Caco-2 (cell line): ENCODE results near the gene INPP5E. TPM values are rescaled to one million over a fixed set of nuclear protein-coding genes. Genes with fewer than 3 reads are reported as not detected.

Experiments used
- BruUV-seq: library from RNA; stranded (reverse); fragments of 400-500 nt; replicated peaks from 2 replicates; lab custom pipeline; 2021; lab: Mats Ljungman, UMichigan
- CTCF ChIA-PET: fragments of 300-600 bp; sonication (Branson Sonifier 250); formaldehyde crosslinking; loops from one replicate; lab custom pipeline; 2022; ENCODE audit warnings: antibody characterized with exemption; lab: Charles Lee
- POLR2A ChIA-PET: fragments of 300-600 bp; sonication (Branson Sonifier 250); formaldehyde crosslinking; loops from one replicate; lab custom pipeline; 2022; ENCODE audit warnings: antibody characterized with exemption; lab: Charles Lee
- DNase-seq, 2 experiments: peaks; one replicate each; pipeline versions ENCODE4 v3.0.0 to v3.0.0-alpha.2; 2020 to 2022
- H3K27me3 ChIP-seq: replicated peaks from 2 replicates; pipeline ENCODE4 v1.6.0; 2011; ENCODE audit warnings: low read length; ENCODE audit not compliant: control insufficient read depth, insufficient read depth
- H3K36me3 ChIP-seq: 2 replicates; pipeline ENCODE4 v1.5.1; 2011; ENCODE audit warnings: low read length; ENCODE audit not compliant: control insufficient read depth, insufficient read depth
- H3K4me1 ChIP-seq: fragments of 250-450 bp; sonication (Bioruptor Pico); 2 replicates; pipeline ENCODE4 v1.5.1; 2020; ENCODE audit warnings: mild to moderate bottlenecking
- H3K4me3 ChIP-seq: 2 replicates; pipeline ENCODE4 v1.5.1; 2011; ENCODE audit warnings: low read depth, mild to moderate bottlenecking, control low read depth, low read length
- H3K9me3 ChIP-seq: fragments of 250-450 bp; sonication (Bioruptor Pico); 2 replicates; pipeline ENCODE4 v1.5.1; 2020; ENCODE audit warnings: mild to moderate bottlenecking, moderate library complexity
- H3K27ac Mint-ChIP-seq: one replicate; pipeline ENCODE4 v1.8.0; 2022; ENCODE audit warnings: mixed read lengths; ENCODE audit not compliant: unreplicated experiment
- H3K27me3 Mint-ChIP-seq: one replicate; pipeline ENCODE4 v1.8.0; 2022; ENCODE audit warnings: mixed read lengths; ENCODE audit not compliant: insufficient read depth, unreplicated experiment
- H3K36me3 Mint-ChIP-seq: one replicate; pipeline ENCODE4 v1.8.0; 2022; ENCODE audit warnings: mild to moderate bottlenecking, mixed read lengths; ENCODE audit not compliant: insufficient read depth, unreplicated experiment
- H3K4me1 Mint-ChIP-seq: one replicate; pipeline ENCODE4 v1.8.0; 2022; ENCODE audit warnings: low read depth, mixed read lengths; ENCODE audit not compliant: unreplicated experiment
- H3K4me3 Mint-ChIP-seq: one replicate; pipeline ENCODE4 v1.8.0; 2022; ENCODE audit warnings: mild to moderate bottlenecking, moderate library complexity, mixed read lengths; ENCODE audit not compliant: unreplicated experiment
- H3K9me3 Mint-ChIP-seq: one replicate; pipeline ENCODE4 v1.8.0; 2022; ENCODE audit warnings: mixed read lengths; ENCODE audit not compliant: unreplicated experiment
- intact Hi-C: fragments of 100-400 bp; cut with micrococcal nuclease; formaldehyde crosslinking; loops from one replicate; pipeline ENCODE4 v1.10.0; 2022; ENCODE audit not compliant: unreplicated experiment
- total RNA-seq: library from RNA; stranded (reverse); gene quantifications from 2 replicates; pipeline ENCODE4 v1.2.3, GENCODE V29; 2022
- TF ChIP-seq, protein P1 (sequence below), 2 experiments: fragments of 200-600 bp in 1 of 2; IDR thresholded peaks; 1 replicate in 1 of 2; 2 replicates in 1 of 2; pipeline versions ENCODE4 v1.5.1 to v1.8.0; 2011 to 2022; ENCODE audit warnings: antibody characterized with exemption in 1 of 2, control low read depth in 1 of 2, inconsistent platforms in 1 of 2, low read depth in 1 of 2, low read length in 1 of 2, mild to moderate bottlenecking in 1 of 2, moderate library complexity in 1 of 2; ENCODE audit not compliant: insufficient read depth in 1 of 2, severe bottlenecking in 1 of 2, unreplicated experiment in 1 of 2

INPP5E gene
- total RNA-seq, 1 experiment from 2014 or later: 18.6 TPM

DNA sequence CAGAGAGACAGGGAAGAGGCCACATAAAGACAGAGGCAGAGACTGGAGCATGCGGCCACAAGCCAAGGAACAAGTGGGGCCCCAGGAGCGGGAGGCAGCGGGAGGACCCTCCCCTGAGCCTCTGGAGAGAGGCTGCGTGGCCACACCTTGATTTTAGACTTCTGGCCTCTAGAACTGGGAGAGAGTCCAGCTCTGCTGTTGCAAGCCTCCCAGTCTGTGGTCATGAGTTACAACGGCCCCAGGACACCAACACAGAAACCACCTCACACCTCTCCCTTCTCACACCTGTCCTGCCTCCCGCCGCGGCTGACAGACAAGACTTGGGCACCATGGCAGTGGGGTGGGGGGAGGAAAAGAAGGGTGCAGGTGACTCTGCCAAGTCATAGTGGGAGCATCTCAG is 2.2 kb downstream of the INPP5E start:
- 0 out of 2 replicates have a peak, but pooled peaks cover 1% of the 10 kb centered on the region for H3K36me3 ChIP-seq
- Mint-ChIP-seq H3K27me3 (no peaks in the 10 kb centered on the region), H3K9me3 (no peaks in the 10 kb centered on the region), H3K4me1 (peaks cover 7% of the 10 kb centered on the region), H3K4me3 (peak overlapping the region; percentile 78), H3K27ac (no peak overlapping the region), H3K36me3 (peaks cover 36% of the 10 kb centered on the region)
- H3K4me1 ChIP-seq: peaks cover 8% of the 10 kb centered on the region
- DNase-seq: no peak
- POLR2A ChIA-PET: no interaction called here
- TF ChIP-seq, protein P1, sequence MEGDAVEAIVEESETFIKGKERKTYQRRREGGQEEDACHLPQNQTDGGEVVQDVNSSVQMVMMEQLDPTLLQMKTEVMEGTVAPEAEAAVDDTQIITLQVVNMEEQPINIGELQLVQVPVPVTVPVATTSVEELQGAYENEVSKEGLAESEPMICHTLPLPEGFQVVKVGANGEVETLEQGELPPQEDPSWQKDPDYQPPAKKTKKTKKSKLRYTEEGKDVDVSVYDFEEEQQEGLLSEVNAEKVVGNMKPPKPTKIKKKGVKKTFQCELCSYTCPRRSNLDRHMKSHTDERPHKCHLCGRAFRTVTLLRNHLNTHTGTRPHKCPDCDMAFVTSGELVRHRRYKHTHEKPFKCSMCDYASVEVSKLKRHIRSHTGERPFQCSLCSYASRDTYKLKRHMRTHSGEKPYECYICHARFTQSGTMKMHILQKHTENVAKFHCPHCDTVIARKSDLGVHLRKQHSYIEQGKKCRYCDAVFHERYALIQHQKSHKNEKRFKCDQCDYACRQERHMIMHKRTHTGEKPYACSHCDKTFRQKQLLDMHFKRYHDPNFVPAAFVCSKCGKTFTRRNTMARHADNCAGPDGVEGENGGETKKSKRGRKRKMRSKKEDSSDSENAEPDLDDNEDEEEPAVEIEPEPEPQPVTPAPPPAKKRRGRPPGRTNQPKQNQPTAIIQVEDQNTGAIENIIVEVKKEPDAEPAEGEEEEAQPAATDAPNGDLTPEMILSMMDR (IDR thresholded peaks at IDR 0.05; ENCODE audit: insufficient read depth in 1 of 2, low read depth in 1 of 2, low read length in 1 of 2, severe bottlenecking in 1 of 2, unreplicated experiment in 1 of 2): no peak
- BruUV-seq: no TSS peak
- intact Hi-C loops: no loop called here
- H3K9me3 ChIP-seq: no peaks in the 10 kb centered on the region
- CTCF ChIA-PET: no interaction called here
- no peaks in the 10 kb centered on the region for H3K27me3 ChIP-seq
- H3K4me3 ChIP-seq: no peak overlapping the region

DNA sequence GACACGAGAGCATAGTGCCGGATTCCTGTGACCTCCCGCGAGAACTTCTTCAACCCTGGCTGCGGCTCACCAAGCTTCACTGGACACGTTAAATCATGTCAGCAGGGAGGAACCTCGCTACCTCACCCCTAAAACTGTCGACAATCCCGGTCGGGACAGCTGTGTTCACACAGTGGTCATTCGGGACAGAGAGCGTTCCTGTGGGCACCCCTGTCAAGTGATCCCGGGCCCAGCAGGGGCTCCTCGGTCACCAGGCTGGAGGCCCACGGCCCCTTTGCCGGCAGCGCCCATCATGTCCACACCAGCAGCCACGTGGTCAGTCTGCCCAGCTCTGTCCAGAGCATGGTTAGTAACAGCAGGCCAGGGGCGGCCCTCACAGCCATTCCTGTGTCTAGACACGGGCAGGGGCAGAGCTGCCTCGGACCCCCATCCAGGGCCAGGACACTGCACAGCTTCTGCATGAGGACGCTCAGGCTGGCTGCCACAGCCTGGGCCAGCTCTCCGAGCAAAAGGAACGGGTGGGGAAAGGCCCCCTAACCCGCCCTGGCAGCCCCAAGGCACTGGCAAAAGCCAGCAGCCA is 3.5 kb downstream of the INPP5E start:
- TF ChIP-seq, protein P1 (IDR thresholded peaks at IDR 0.05; ENCODE audit: insufficient read depth in 1 of 2, low read depth in 1 of 2, low read length in 1 of 2, severe bottlenecking in 1 of 2, unreplicated experiment in 1 of 2): no peak
- Mint-ChIP-seq H3K27me3 (no peaks in the 10 kb centered on the region), H3K27ac (no peak overlapping the region), H3K4me1 (peaks cover 7% of the 10 kb centered on the region), H3K4me3 (peak overlapping the region; percentile 17), H3K36me3 (peaks cover 25% of the 10 kb centered on the region), H3K9me3 (no peaks in the 10 kb centered on the region)
- no peaks in the 10 kb centered on the region for H3K36me3 ChIP-seq
- peaks cover 8% of the 10 kb centered on the region for H3K4me1 ChIP-seq
- no peak overlapping the region for H3K4me3 ChIP-seq
- no peaks in the 10 kb centered on the region for H3K9me3 ChIP-seq
- DNase-seq: no peak
- H3K27me3 ChIP-seq: no peaks in the 10 kb centered on the region
- ChIA-PET CTCF (interaction anchor here (0.6 kb wide), 1 partner anchor 182 kb away, joined by 3 read pairs; no protein-coding TSS in a partner anchor), POLR2A (no interaction called here)
- BruUV-seq: no TSS peak
- intact Hi-C loops: no loop called here

DNA sequence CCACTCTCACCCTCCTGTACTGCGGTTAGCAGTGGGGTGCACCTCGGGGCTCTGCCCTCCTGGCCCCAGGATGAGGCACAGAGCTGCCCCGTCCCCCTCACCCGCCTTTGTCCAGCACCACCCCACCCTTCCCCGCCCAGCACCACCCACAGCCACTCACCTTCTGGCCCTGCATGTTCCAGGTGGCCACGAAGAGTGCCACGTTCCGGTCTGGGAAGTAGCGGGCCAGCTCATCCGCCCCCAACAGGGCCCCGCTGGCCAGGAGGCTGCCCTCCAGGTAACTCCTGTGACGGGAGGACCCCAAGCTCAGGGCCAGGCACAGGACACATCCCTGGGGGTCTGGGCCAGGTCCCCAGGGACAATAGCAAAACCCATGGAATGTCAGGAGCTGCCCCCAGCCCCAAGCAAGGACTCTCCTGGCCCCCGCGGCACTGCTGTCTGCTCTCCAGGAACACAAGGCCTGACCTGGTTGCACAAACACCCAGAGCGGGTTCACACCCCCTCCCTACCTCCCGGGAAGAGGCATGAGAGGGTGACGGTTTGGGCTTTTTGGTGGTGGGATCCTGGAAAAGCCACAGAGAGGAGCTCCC is 5.0 kb downstream of the INPP5E start:
- no peaks in the 10 kb centered on the region for H3K27me3 ChIP-seq
- DNase-seq: no peak
- no peaks in the 10 kb centered on the region for H3K9me3 ChIP-seq
- H3K9me3 Mint-ChIP-seq: no peaks in the 10 kb centered on the region
- peaks cover 7% of the 10 kb centered on the region for H3K4me1 Mint-ChIP-seq
- ChIA-PET POLR2A (no interaction called here), CTCF (no interaction called here)
- TF ChIP-seq, protein P1 (IDR thresholded peaks at IDR 0.05; ENCODE audit: insufficient read depth in 1 of 2, low read depth in 1 of 2, low read length in 1 of 2, severe bottlenecking in 1 of 2, unreplicated experiment in 1 of 2): no peak
- H3K27me3 Mint-ChIP-seq: no peaks in the 10 kb centered on the region
- H3K4me3 Mint-ChIP-seq: no peak overlapping the region
- peaks cover 23% of the 10 kb centered on the region for H3K36me3 Mint-ChIP-seq
- H3K36me3 ChIP-seq: no peaks in the 10 kb centered on the region
- H3K4me1 ChIP-seq: peaks cover 8% of the 10 kb centered on the region
- no TSS peak for BruUV-seq
- intact Hi-C loops: no loop called here
- H3K4me3 ChIP-seq: no peak overlapping the region
- no peak overlapping the region for H3K27ac Mint-ChIP-seq
